ENCODE data around the gene KRT78.

KRT78 gene

GRCh38 chr12:52824741-52825410, 23.9 kb downstream of the KRT78 start:
- DNase-seq: no peak

GRCh38 chr12:52823761-52824450, 24.9 kb downstream of the KRT78 start:
- no peak for DNase-seq

GRCh38 chr12:52822771-52823510, 25.9 kb downstream of the KRT78 start:
- no peak for DNase-seq

GRCh38 chr12:52821826-52822660, 26.8 kb downstream of the KRT78 start:
- peak; percentile 9 for DNase-seq

- DNase-seq: no peak
Observed at GRCh38 chr12:52821071-52821730, 27.6 kb downstream of the KRT78 start.

- no peak for DNase-seq
Observed at GRCh38 chr12:52820521-52820920, 28.3 kb downstream of the KRT78 start.

- no peak for DNase-seq
Observed at GRCh38 chr12:52819731-52820510, 28.9 kb downstream of the KRT78 start.

GRCh38 chr12:52818887-52819420, 29.8 kb downstream of the KRT78 start:
- no peak for DNase-seq

GRCh38 chr12:52818388-52818787, 30.4 kb downstream of the KRT78 start:
- no peak for DNase-seq

GRCh38 chr12:52817699-52818238, 31.0 kb downstream of the KRT78 start:
- DNase-seq: no peak

GRCh38 chr12:52817003-52817698, 31.6 kb downstream of the KRT78 start:
- DNase-seq: no peak

- DNase-seq: no peak
Observed at GRCh38 chr12:52815676-52816588, 32.9 kb downstream of the KRT78 start.

- DNase-seq: no peak
Observed at GRCh38 chr12:52815161-52815560, 33.6 kb downstream of the KRT78 start.

GRCh38 chr12:52814710-52815155, 34.1 kb downstream of the KRT78 start:
- no peak for DNase-seq

GRCh38 chr12:52813885-52814709, 34.7 kb downstream of the KRT78 start, which contains the start of gene KRT4:
Gene KRT4, minus strand, starts transcription at chr12:52814116. Its CDS starts 58 bp downstream, at chr12:52814058.
- peak; percentile 54 for DNase-seq

GRCh38 chr12:52813203-52813819, 35.5 kb downstream of the KRT78 start:
- DNase-seq: no peak

GRCh38 chr12:52812749-52813148, 36.0 kb downstream of the KRT78 start:
- no peak for DNase-seq

All from fibroblast of skin of scalp (primary cell).